Measurements from ENCODE around the gene NOC4L.

Gene NOC4L

DNA sequence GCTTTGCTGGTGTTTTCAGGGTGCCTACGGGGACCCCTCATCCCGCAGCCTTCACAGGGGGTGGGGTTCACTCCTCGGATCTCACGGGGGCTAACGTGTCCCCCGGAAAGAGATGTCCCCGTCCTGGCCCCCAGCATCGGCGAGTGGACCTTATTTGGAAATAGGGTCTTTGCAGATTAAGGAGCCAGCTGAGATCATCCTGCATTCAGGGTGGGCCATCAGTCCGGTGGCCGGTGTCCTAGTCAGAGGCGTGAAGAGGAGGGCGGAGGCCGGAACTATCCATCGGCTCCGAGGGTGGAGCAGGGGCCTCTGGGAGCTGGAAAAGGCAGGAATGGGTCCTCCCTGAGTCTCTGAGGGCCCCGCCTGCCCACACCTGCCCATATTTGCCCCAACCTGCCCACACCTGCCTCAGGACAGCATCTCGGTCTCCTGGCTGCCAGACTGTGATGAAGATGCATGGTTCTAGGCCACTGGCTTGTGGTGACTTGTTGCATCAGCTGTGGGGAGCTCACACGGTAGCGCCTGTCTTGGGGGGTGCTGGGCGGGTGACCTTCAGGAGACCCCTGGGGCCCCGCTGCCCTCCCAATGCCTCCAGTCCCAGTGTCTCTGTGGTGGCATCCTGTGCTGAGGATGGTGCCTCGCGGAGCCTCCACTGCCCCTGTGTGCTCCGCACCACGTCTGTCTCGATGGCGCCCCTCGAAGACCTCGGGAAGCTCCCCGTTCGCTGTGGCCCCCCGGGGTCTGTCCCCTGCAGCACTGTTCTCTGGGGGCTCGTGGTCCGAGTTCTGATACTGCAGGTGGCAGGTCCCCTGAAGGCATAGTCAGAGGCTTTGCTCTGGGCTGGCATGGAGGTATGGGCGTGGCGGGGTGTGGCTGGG is 14.7 kb downstream of the NOC4L start:
- no peak for DNase-seq

DNA sequence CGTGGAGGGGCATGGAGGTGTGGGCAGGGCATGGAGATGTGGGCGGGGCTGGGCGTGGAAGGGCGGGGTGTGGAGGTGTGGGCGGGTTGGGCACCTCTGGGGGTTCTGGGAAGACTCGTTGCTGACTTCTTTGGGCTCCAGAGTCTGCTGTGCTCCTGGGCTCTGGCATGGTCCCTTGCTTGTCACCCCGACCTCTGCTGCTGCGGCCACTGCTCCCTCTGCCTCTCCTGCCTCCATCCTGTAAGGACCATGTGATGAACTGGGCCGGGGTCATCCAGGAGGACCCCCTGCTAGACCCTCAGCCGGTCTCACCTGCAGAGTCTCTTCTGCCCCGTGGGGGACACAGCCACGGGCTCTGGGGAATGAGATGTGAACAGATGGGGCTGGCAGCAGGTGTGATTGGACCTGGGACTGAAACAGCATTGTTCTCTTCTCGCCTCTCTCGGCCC is 15.3 kb downstream of the NOC4L start:
- DNase-seq = no peak

DNA sequence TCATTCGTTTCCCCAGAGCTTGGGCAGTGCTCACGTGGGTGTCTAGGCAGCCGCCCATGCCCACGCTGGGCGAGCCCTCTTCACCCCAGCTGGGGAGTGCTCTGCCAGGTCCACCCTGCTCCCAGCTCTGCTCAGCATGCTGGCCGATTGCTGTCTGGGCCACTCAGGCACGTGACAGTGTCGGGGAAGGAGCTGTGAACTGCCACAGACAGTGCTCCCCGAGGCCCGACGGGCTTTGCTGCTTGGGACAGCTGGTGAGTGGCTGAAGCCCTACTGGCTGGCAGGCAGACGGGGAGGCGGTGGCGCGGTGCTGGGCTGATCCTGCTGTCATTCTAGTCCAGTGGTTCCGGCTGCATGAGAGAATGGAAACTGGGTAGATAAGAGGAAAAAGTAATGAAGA is 15.8 kb downstream of the NOC4L start:
- no peak for DNase-seq

DNA sequence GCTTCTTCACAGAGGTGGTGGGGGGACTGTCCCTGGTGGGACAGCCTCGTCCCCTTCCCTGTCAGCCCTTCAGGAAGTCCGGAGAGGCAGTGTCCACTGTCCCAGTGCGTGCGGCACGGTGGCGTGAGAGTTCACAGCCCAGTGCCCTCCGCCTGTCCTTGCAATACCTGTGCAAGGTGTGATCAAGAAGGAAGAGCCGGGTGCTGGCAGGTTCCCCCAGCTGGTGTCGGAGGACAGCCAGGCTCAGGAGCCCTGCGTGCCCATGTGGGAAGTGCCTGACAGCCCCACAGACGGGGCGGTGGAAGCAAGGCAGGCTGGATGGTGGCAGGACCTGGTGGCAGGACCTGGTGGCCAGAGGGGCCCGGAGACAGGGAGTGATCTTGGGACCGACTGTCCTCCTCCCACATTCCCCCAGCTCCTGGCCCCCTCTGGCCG is 16.4 kb downstream of the NOC4L start:
- no peak for DNase-seq

DNA sequence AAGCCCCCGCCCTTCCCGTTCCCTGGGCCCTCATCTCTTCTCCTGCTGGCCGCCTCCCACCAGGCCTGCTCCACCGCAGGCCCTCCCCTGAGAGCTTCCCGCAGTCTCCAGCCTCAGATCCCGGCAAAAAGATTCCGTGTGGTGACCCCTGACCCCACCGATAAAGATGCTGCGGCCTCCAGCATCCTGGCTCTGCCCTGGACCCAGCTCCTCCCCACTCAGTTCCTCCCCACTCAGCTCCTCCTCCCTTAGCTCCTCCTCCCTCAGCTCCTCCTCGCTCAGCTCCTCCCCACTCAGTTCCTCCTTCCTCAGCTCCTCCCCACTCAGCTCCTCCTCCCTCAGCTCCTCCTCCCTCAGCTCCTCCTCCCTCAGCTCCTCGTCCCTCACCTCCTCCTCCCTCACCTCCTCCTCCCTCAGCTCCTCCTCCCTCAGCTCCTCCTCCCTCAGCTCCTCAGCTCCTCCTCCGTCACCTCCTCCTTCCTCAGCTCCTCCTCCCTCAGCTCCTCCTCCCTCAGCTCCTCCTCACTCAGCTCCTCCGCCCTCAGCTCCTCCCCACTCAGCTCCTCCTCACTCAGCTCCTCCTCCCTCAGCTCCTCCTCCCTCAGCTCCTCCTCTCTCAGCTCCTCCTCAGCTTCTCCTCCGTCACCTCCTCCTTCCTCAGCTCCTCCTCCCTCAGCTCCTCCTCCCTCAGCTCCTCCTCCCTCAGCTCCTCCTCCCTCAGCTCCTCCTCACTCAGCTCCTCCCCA is 17.0 kb downstream of the NOC4L start:
- no peak for DNase-seq

DNA sequence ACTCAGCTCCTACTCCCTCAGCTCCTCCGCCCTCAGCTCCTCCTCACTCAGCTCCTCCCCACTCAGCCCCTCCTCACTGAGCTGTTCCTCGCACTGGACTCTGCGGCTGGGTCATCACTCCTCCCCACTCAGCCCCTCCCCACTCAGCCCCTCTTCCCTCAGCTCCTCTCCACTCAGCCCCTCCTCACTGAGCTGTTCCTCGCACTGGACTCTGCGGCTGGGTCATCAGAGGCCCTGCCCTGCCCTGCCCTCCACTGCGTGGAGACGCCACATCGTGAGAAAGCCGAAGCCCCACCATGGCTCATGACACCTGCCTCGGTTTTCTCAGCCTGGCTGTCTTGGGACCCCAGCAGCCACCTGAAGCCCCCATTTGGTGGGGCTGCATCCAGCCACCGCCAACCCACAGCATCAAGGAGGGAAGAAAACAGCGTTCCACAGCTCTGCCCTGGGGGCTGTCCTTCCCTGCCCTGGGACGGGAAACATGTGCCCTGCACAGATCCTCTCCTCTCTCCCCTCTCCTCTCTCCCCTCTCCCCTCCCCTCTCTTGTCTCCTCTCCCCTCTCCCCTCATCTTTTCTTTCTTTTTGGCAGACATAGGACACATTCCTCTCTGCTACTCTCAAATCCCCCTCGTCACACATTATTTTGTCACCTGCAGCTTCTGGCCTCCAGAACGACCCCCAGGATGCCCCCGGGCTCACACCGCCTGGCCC is 17.7 kb downstream of the NOC4L start:
- DNase-seq = no peak

DNA sequence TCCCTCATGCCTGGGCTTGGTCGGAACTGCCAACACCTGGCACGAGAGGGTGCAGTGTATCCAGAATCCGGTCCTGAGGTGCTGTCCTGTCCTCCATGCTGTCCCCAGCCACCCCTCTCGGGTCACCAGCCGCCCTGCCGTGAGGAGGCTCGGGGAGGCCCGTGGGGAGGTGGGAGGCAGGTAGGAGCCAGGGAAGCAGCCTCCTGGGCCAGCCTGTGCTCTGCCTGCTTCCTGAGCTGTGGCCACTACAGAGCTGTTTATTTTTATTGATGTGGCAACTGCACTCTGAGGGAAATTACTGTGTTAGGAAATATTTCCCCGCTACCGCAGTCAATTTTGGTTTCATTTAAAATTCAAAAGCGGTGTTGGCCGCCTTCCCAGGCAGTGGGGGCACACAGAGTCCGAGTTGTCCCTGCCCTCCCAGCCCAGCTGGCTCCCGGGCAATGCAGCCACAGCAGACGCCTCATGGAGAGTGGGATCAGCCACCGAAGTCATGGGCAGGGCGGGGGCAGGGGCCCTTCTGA is 18.3 kb downstream of the NOC4L start:
- DNase-seq = peak; percentile 59

DNA sequence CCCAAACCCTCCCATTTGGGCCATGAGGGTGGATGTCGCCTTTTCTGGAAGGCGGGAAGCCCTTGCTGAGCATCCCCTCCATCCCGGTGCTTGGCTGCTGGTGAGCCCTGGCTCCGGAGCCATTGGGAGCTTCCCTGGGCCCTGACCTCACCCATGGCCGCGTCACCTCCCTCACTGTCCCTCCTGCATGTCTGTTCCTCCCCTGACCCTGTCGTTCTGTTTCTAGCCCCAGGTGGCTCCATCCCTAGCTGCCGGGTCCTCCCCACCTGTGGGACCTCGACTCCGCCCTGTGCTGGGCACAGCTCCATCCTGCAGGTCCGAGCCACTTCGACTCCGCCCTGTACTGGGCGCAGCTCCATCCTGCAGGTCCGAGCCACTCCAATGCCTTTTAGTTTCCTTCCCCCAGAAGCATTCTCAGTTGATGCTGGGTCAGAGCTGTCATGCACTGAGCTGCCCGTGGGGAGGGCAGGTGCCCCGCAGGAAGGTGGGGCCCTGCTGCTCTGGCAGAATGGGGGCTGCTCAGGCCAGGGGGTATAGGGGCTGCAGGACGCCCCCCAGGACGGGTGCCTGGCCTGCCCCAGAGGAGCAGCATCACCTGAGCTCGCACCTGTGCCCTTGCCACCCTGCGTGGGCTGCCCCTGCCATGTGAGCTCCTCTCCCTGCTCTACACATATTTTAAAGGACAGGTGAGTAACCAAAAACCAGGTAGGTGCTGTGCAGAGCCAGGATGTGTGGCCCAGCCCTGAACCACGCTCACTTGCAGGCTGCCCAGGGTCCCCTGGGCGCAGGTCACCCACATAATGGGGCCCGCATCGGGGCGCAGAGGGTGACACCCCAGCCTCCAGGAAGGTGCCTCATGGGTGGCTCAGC is 19.0 kb downstream of the NOC4L start:
- peak; percentile 45 for DNase-seq

DNA sequence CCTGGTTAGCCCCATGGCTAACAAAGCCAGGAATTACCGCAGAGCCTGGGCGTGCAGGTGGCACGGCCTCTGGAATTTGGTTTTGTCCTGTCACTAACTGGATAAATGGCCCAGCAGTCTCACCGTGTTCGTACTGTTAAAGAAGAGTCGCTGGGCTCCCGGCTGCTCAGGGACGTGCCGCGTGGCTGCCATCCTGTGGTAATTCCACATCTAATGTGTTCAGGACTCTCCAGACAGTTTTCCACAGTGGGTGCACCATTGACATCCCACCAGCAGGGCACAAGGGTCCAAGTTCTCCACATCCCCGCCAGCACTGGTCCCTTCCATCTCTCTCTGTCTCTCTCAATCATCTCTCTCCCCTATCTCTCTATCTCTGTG is 19.6 kb downstream of the NOC4L start:
- no peak for DNase-seq

DNA sequence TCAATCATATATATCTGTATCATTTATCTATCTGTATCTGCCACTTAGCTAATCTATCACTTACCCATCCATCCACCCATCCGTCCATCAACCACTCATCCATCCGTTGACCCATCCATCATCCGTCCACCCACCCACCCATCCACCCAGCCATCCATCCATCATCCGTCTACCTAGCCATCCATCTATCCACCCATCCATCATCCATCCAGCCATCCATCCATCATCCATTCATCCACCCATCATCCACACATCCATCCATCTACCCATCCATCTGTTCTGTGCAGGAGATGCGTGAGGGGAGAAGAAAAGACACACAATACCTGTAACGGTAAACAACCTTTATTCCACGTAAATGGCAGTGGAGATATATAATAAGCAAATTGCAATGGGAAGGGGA is 20.2 kb downstream of the NOC4L start:
- no peak for DNase-seq

DNA sequence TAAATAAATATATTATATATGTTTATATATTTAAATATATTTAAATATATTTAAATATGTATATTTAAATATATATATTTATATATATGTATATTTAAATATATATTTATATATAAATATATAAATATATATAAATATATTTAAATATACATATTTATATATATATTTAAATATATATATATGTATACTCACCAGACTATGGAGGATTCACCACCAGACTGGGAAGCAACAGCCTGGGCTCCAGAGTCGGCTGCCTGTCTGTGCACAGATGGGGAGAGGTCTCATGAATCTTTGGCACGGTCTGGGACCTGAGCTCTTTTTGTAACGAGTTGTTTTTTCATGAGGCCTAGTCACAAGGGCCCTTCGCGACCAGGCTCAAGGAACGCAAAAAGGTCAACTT is 21.3 kb downstream of the NOC4L start:
- DNase-seq = no peak

DNA sequence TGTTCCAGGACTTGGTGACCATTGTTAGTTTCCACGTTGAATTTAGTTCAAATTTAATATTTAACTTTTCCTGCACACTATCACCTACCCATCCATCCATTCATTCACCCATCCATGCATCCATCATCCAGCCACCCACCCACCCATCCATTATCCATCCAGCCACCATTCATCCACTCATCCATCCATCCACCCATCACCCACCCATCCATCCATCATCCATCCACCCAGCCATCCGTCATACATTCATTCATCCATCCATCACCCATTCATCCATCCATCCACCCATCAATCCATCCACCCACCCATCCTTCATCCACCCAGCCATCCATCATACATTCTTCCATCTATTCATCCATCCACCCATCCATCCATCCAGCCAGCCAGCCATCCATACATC is 21.8 kb downstream of the NOC4L start:
- no peak for DNase-seq

DNA sequence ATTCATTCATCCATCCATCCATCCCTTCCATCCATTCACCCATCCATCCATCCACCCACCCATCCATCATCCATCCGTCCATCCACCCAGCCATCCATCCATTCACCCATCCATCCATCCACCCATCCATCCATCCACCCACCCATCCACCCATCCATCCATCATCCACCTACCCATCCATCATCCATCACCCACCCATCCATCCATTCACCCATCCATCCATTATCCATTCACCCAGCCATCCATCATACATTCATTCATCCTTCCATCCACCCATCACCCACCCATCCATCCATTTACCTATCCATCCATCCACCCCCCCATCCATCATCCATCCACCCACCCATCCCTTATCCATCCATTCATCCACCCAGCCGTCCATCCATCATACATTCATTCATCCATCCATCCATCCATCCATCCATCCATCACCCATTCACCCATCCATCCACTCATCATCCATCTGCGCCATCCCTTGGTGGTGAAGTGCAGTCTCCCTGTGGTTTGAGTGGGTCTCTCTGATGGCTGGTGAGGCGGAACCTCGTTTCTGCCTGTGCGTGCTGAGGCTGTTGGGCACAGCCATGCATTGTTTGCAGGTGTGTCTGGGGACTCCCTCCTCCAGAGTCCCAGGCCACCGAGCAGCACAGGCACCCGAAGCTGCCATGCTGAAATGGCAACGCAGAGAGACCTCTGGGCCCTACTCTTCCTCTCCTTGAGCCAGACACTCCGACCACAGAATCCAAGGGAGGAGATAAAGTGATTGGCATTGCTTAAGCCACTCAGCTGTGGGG is 22.7 kb downstream of the NOC4L start:
- no peak for DNase-seq

DNA sequence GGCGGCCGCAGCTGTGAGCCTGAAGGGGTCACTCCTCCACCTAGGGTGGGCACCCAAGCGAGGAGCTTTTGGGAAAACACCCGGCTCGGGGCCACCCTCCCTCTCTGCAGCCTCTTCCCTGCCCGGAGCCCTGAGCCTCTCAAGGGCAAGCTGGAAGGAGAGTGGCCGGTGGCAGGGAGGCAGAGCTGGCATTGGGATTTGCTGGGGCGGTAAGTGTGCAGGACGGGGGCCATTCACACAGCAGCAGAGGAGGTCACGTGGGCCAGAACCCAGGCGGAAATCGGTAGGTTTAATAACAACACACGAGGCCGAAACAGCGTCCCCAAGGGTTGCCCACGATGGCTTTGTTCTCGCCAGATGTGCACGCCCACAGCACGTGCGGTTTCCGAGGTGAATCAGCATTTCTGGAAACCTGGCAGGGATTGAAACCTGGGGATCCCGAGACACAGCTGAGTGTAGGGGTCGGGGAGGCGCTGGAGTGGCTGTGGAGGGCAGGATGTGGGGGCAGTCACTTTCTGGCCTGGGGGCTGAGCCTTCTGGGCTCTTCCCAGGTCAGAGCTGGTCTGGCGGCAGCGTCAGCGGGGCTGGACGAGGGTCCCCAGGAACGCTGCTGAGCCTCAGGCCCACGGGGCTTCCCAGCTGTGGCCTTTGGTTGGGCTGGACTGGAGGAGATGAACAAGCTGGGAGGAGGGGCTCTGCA is 23.5 kb downstream of the NOC4L start:
- no peak for DNase-seq

DNA sequence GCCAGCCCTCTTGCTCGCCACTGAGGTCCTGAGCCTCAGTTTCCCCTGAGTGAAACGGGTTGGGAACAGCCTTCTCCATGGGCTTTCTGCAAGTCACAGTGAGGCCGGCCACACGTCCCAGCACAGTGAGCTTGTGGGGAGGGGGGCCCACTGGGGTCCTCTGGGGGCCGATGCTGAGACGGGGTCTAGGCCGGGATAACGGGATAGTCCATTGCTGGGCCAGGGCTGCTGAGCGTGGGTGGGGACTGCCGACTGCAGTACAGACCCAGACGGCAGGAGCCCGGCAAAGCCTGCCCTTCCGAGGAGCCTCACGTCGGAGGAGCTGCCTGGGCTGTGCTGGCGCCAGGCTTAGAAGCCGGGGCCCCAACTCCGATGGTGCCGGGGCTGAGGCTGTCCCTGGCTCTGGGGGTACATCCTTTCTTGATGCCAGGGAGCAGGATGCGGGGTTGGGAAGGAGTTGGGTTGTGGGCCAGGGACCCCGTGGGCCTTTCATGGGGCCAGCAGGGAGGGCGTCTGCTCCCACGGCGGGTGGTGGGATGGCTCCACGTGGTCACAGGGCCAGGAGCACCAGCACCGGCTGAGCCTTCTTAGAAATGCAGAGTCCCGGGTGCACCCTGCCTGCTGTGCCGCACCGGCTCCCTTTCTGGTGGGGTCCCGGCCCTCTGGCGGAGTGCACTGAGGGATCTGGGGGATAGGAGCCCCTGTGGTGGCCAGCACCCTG is 24.2 kb downstream of the NOC4L start:
- DNase-seq = no peak

DNA sequence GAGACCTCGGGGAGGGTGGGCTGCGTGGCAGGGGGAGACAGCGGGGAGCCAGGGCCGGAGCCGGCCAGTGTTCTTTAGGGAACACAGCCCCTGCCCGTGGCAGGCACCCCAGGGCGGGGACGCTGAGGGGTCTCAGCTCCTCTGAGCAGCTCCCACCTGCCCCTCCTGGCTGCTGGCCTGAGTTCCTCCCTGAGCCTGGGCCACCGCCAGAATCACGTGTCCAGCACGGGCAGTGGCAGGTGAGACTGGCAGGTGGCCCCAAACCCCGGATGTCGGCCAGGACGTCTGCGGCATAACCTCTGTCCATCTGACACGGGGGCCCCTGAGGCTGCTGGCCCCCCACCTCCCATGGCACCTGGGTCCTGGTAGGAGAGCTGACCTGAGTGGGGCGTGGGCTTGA is 25.1 kb downstream of the NOC4L start:
- DNase-seq = no peak

DNA sequence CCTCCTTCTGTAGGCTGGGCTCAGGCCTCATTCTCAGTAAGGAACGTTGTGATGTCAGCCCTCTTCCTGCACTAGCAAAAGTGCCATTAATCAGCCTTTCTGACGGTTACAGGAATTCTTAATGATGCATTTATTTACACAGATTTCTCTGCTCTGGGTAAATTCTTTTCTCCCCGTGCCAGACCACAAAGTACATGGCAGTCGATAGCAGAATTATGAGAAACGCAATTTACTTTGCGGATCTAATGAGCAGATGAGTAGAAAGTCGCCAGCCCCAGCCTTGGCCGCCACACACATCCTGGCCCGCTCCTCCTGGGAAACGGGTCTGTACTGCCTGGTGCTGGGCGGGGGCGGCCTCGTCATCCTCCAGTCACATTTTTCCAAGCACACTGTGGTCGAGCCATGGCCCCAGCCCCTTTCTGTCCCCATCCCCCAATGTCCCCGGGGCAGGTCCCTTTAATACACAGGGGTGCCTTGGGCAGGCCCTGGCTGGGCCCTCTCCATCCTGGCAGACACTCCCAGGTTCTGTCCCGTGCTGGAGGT is 25.9 kb downstream of the NOC4L start:
- peak; percentile 63 for DNase-seq

DNA sequence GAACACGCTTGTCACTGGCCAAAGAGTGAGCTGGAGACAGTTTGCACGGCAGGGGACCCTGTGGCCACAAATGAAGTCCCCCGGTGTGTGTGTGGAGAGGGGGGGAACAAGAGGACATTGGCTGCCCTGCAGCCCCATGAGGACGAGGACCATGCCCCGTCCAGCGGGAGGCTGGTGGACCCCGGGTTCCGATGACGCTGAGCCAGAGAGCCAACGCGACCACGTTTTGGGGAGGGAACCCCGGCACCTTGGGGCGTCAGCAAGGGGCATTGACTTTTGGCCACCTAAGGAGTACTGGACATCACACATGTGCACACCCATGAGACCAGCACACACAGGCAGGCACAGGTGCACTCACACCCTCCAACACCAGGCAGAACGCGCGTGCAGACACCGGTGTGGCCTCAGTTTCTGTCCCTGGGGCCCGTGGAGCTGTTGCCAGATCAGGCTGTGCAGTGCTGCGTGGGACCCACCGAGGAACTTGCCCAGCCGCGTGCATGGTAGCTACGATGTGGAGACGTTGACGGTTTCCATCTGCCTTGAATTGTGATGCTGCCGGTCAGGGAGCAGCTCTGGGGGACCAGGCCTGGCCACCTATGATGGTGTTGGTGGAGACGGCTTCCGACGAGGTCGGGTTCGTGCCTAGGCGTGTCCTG is 26.5 kb downstream of the NOC4L start:
- DNase-seq = no peak

DNA sequence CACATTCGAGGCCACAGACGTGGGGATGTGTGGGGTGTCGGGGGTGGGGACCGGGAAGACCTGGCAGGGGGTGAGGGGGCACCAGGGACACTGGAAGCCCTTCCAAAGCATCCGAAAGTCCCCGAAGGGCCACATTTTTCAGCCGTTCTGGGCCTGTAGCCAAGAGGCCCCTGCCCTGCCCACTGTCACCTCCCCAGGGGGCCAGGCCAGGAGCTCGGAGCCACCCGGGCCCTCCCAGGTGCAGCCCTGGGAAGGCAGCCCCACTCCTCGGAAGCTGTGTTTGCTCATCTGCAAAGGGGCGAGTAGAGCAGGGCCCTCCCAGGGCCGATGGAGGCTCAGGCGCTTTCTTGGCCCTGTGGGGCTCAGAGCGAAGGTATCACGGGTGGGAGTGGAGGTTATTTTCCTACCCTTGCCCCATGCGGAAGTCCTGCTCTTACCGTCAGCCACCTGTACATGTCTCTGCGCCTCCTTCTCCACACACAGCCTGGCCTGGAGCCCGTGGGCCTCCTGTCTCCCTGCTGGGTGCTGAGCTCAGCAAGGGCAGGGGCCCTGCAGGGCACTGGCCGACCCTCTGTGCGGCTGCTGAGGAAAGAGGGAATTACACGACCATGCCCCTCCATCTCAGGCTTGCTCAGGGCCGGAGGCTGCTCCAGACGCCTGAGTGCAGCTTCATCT is 27.2 kb downstream of the NOC4L start:
- DNase-seq = no peak
